GM12874 (cell line): ENCODE results near the gene PCP4L1.

Experiments used
- CTCF ChIP-seq: IDR thresholded peaks from 2 replicates; pipeline ENCODE4 v1.5.1; 2011; ENCODE audit warnings: low read depth, mild to moderate bottlenecking, control low read depth, low read length, moderate library complexity; ENCODE audit not compliant: insufficient read depth

The PCP4L1 gene

GRCh38 chr1:161258439-161259344 is at the start of gene PCP4L1:
Gene PCP4L1 (plus strand): TSS chr1:161258745. CDS start chr1:161258975, 230 bp downstream.
- TF ChIP-seq CTCF: no peak

GRCh38 chr1:161209790-161210409 is 48.6 kb upstream of the PCP4L1 start:
- TF ChIP-seq CTCF: peak; percentile 89

- TF ChIP-seq CTCF: no peak
These were observed 44.2 kb upstream of the PCP4L1 start for GRCh38 chr1:161214369-161214768.

- no peak for TF ChIP-seq CTCF
These were observed 43.5 kb upstream of the PCP4L1 start, which contains the start of gene FCER1G for GRCh38 chr1:161215076-161215475. Gene FCER1G (plus strand): TSS chr1:161215295. CDS start chr1:161215322, 27 bp downstream.

- no peak for TF ChIP-seq CTCF
These were observed 41.4 kb upstream of the PCP4L1 start for GRCh38 chr1:161216945-161217712.

- TF ChIP-seq CTCF: no peak
These were observed 40.7 kb upstream of the PCP4L1 start for GRCh38 chr1:161217831-161218230.
